Islet of Langerhans (tissue), 1 donor: ENCODE measurements around the gene EPB41.
"Not testable (repeated sequence)": the region's sequence is repeated elsewhere in the genome, so short reads cannot be mapped to it uniquely, and the experiment has no call there.

Experiments used
- FAIRE-seq: peaks from one replicate; lab custom pipeline; 2011; peaks lifted over from hg19 to GRCh38; lab: Jason Lieb, UNC

Gene EPB41

DNA sequence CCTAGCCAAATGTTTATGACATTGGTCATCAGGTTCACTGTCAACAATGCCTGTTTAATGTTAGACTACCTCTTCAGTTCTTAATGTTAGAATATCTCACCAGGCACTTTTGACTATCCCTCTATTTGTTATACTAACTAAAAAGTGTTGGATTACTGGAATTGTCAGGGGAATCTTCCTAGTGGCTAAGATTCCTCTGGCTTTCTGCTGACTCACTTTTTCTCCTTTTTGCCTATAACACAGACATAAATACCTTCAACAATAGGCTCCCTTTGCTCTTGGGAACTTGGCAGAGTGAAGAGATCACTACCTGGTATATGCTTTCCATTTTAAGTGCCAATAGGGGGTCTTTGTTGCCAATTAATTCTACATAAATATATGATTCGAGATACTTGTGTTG lies 140.8 kb downstream of the EPB41 start:
- no peak for FAIRE-seq

GRCh38 chr1:29056256-29056655 lies 141.9 kb downstream of the EPB41 start:
- no peak for FAIRE-seq

DNA sequence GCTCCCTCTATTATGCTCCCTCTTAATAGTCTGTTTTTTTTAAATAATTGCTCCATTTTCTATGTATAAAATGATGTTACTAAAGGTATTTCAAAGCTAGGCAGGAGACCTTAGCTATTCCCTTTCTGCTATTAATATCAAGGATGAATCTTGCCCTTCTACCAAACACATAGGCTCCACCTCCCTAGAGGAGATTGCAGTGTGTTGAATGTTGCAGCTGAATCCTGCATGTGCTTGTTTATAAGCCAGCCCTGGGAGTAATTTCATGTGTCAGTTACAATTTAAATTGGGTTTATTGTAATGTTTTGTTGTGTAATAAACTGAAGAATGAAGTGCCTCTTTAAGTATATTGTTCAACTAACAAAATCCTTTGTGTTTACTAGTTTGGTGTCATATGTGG lies 143.3 kb downstream of the EPB41 start:
- FAIRE-seq, result no peak

GRCh38 chr1:29062157-29062942 lies 148.0 kb downstream of the EPB41 start:
- FAIRE-seq, result no peak

GRCh38 chr1:29064064-29064463 lies 149.7 kb downstream of the EPB41 start:
- no peak for FAIRE-seq

GRCh38 chr1:29077155-29077554 lies 162.8 kb downstream of the EPB41 start:
- FAIRE-seq, result no peak

DNA sequence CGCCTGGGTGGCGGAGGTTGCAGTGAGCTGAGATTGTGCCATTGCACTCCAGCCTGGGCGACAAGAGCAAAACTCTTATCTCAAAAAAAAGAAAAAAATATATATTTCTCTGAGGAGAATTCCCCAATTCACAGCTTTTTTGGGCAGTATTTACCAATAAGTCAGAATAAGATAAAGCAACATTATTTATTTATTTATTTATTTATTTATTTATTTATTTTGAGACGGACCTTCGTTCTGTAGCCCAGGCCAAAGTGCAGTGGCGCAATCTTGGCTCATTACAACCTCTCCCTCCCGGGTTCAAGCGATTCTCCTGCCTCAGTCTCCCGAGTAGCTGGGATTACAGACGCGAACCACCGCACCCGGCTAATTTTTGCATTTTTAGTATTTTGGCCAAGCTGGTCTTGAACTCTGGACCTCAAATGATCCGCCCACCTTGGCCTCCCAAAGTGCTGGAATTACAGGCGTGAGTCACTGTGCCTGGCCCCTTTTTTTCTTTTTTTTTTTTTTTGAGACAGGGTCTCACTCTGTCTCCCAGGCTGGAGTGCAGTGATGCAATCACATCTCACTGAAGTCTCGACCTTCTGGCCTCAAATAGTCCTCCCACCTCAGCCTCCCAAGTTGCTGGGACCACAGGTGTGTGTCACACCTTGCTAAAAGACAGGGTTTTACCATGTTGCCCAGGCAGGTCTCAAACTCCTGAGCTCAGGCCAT lies 165.7 kb downstream of the EPB41 start:
- not testable (repeated sequence) for FAIRE-seq

- FAIRE-seq, result no peak
These were observed 166.8 kb downstream of the EPB41 start for GRCh38 chr1:29081201-29081600.

GRCh38 chr1:29082519-29082918 lies 168.2 kb downstream of the EPB41 start:
- no peak for FAIRE-seq

DNA sequence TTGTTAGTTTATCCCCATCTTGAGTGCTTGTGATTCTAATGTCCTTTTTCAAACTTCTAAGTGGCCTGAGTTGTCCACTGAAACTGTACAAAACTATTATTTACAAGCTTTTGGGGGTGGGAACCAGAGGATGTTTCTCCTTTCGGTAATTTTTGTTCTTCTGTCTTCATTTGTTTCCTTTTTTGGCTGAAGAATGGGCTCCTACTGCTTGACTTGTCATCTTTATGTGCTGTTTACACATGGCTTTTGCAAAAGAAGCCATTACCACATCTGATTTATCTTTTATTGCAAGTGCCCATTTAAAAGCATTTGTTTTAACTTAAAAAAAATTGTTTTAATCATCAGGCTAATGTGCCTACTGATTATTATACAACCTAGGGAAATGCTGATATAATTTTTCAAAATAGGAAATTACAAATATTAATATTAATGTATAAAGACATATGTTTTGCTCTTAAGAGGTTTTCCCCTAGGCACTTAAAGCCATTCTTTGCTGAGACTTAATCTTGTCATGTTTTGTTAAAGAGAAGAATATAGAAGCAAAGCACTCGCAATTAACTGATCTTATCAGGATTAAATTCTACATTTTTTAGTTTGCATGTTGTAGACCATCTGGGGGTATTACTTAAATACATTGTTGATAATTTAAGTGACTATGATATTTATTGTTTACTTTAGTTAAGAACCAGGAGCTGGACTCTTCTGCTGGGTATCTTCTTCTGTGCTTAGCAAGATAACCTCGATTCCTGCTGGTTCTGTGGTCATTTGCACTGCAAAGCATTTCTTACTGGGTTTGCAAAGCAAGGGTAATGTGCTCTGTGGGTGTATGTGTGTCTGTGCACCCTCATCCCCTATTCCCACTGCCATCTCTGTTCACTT lies 169.2 kb downstream of the EPB41 start:
- FAIRE-seq, result no peak

- FAIRE-seq, result no peak
These were observed 169.8 kb downstream of the EPB41 start for GRCh38 chr1:29084196-29084521.

DNA sequence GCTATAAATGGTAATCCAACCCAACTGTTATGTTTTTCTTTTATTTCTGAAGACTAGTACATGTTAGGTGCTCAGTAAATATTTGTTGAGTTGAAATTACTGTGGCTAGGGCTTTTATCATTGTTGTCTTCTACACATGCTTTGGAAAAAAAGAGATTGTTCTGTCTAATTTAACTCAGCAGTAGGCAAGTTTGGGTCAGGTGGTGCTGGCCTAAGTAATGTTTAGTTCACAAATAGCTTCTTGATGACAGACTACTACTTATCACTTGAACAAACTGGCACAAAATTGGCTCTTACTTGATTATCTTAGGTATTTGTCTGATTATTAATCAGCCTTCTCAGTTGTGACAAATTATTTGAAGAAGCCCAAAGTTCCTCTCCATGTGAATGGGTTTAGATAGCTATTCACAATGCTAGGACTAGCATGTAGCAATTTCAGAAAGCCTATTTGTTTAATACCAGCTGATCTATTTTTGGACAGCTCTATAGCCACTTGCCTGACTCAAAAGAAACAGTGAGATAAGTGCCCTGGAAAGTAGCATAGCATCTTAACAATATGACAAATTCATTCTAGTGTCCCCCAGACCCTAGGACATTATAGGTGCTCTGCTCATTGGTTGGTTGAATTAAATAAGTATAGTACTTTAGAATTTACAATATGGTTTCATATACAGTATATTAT lies 176.7 kb downstream of the EPB41 start:
- no peak for FAIRE-seq

- not testable (repeated sequence) for FAIRE-seq
These were observed 178.3 kb downstream of the EPB41 start for GRCh38 chr1:29092704-29093103.

- no peak for FAIRE-seq
These were observed 180.1 kb downstream of the EPB41 start for GRCh38 chr1:29094433-29094832.

GRCh38 chr1:29094954-29095353 lies 180.6 kb downstream of the EPB41 start:
- no peak for FAIRE-seq

DNA sequence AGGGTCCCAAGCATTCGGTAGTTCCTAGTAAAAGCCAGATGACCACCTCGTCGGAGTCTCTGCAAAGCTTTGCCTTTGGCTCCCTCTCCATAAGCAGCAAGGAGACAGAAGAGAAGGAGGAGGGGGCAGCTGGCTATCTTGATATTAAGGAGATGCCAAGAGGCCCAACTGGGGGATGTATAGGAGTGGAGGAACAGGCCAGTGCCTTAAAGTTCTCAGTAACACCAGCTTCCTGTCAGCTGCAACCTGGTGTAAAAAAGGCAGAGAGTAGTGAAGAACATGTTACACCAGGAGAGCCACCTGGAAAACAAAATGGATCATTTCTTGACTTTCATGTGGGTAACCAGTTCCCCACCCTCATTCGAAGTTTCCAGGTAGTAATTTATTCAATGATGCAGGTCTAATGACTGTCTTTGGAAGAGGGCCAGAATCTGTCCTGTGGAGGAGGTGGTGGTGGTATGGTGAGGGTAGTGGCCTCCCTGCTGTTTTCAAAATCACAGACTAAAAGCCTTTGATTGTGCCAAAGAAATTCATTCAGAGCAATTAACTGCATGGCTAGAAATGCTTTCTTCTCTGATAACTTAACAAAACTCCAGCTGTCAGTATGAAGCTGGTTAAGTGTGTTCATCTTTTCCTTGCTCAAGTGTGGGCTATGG lies 182.0 kb downstream of the EPB41 start:
- FAIRE-seq, result no peak

- FAIRE-seq, result no peak
These were observed 184.9 kb downstream of the EPB41 start for GRCh38 chr1:29099286-29099685.

- no peak for FAIRE-seq
These were observed 186.1 kb downstream of the EPB41 start for GRCh38 chr1:29100487-29100886.

DNA sequence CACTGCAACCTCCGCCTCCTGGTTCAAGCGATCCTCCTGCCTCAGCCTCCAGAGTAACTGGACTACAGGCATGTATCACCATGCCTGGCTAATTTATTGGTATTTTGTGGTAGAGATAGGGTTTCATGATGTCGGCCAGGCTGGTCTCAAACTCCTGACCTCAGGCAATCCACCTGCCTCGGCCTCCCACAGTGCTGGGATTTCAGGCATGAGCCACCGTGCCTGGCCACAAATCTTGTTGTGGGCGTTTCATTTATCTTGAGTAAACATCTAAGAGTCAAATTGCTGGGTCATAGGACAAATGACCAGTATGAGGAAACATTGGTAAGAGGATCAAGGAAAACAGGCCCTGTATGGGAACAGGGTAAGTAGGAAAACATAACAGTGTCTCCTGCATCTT lies 191.5 kb downstream of the EPB41 start:
- FAIRE-seq, result no peak

- not testable (repeated sequence) for FAIRE-seq
These were observed 193.7 kb downstream of the EPB41 start for GRCh38 chr1:29108041-29108440.

GRCh38 chr1:29112705-29113412 lies 198.5 kb downstream of the EPB41 start:
- no peak for FAIRE-seq
